Effector CD8-positive, alpha-beta T cell (primary cell): ENCODE data around the gene RARB.

Experiments used
- DNase-seq: peaks from one replicate; lab custom pipeline; 2025; lab: John Stamatoyannopoulos, UW

The RARB gene

GRCh38 chr3:25604107-25604805 is 176.2 kb downstream of the RARB start:
- no peak for DNase-seq

GRCh38 chr3:25610167-25610566 is 182.1 kb downstream of the RARB start:
- DNase-seq = no peak

DNA sequence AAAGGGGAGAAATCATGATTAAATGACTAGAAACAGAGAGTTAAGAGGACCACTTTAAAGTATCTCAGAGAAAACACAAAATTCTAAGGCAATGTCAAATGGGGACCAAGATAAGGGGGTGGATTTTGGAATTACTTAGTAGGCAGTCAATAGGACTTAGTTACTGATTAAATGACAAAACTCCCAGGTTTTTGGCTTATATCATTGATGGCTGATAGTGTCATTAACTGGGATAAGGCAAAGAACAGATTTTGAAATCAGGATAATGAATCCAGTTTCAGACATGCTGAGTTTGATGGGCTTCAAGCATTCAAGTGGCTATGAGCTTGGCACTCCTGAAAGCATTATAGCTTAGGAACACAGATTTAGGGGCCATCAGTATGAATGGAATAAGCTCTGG is 182.7 kb downstream of the RARB start:
- DNase-seq = no peak

DNA sequence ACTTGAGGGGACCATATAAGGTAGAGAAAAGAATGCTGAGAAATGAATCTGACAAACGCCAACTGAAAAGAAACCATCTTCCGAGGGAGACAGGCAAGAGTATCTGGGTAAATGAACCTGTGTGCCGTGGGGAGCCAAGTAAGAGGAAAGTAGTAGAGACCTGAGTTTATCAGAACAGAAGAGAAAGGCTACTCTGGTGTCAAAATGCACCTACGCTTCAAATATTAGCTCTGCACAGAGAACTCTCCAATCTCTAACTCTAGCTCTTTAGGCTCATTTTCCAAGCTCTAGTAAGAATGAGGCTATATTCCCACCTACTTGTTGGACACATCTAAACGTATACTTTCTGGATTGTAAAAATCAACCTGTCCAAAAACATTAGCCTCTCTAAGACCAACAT is 183.1 kb downstream of the RARB start:
- DNase-seq = no peak

DNA sequence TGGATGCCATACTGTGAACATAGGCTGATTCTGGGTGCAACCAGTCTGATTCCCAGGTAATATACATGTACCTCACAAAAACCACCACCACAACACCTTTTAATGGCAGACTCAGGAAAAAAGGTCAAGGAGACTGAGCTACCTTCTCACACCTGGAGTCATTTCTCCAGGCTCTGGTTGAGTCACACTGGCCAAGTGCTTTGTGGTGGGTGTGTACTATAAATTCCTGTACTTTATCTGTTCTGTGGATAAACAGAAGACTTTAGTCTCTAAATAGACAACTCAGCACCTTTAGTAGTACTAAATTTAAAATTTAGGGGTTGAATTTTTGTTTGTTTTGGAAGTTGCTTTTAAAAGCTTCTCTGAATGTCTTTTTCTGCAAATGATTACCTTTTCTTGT is 190.0 kb downstream of the RARB start:
- DNase-seq = no peak

DNA sequence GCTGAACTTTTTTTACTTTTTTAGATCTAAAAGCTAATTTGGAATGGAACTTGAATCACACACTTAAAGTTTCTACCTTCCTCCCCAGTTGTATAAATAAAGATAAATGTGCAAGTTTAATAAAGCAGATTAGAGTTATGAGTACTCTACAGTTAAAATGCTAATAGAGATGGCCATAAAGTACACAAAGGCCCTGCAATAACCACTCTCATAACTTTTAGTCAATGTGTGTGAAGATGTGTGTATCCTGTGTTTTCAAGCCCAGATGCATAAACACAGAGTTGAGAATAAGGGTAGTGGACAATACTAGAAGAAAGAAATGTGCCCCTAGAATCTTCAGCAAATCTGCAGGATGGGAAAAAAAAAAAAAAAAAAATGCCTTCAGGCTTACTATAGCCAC is 191.3 kb downstream of the RARB start:
- DNase-seq = no peak

- DNase-seq = no peak
Measured at GRCh38 chr3:25620493-25620892, 192.4 kb downstream of the RARB start.

DNA sequence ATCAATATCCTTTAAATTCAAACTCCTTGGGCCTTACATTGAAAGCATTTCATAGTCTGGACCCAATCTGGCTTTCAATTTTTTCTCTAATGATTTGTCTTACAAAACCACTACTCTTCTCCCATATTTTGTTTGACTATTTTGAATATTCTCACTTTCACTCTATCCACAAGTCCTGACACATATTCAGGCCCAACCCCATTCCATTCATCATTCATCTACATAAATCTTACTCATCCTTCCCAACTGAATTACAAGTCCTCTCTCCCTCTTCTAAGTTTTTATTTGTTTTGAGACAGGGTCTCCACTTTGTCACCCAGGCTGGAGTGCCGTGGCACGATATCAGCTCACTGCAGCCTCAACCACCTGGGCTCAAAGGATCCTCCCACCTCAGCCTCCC is 193.0 kb downstream of the RARB start:
- no peak for DNase-seq

DNA sequence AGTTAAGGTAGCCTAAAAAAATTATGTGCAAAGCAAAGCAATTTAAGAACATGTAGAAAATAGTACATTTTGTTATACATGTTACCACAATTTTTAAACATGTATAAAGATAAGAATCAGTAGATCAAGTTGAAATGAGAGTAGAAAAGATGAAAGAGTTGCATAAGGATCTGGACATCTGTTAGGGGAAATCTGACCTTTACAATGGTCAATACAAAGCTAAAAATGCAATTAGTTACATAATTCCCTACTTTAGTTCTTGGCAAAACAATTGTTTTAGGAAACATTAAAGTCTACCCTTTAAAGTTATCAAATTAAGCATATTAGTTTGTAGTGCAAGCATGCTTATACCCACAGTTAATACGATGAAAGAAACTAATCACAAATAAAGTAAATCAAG is 203.9 kb downstream of the RARB start:
- no peak for DNase-seq

DNA sequence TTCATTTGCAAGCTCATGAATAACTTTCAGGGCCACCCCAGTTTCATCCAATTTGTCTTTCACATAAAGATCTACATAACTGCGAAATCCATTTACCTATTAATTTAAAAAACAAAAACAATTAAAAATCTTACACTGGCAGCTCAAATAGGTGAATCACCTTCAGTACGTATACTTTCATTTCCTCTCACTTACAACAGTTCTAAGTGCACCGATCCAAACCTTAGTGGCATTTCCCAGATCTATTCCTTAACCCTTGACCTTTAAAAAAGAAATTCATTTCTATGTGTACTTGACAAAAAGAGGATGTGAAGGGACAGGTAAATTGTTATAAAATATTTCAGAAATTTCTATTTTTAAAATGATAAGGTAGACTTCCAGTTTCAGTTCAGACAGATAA is 205.9 kb downstream of the RARB start:
- no peak for DNase-seq

GRCh38 chr3:25635038-25635437 is 207.0 kb downstream of the RARB start:
- no peak for DNase-seq
